HL-60/S4 (cell line): ENCODE data around the gene FOXN3.

ENCODE experiments used
- in situ Hi-C: fragments of 300-500 bp; cut with MboI; formaldehyde crosslinking; loops from 2 replicates; pipeline ENCODE4 v1.14.3; 2022; ENCODE audit warnings: low sequenced_read_pairs

FOXN3 gene

DNA sequence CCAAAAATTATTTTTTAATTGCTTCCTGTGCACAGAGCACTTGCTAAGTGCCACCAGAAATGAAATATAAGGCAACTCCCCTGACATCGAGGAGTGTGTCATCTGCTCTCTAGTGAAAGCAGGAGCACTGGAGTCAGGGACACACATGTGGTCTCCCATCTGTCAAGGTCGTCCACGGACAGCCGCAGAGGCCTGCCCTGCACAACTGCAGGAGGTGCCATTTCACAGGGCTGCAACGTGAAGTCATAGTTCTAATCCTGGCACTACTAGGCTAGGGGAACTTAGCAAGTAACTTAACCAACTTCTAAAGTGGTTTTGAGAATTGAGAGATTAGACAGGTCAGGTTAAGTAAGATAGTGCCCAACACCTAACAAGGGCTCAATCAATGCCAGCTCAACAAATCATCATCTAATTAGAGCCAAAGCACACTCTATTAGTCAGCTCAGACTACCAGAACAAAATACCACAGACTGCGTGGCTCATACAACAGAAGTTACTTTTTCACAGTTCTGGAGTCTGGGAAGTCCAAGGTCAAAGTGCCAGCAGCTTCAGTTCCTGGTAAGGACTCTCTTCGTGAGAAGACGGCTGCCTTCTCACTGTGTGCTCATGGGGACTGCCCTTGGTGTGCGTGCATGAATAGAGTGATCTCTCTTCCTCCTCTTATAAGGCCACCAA, 30.7 kb downstream of the FOXN3 start:
- in situ Hi-C loops, result no loop called here

DNA sequence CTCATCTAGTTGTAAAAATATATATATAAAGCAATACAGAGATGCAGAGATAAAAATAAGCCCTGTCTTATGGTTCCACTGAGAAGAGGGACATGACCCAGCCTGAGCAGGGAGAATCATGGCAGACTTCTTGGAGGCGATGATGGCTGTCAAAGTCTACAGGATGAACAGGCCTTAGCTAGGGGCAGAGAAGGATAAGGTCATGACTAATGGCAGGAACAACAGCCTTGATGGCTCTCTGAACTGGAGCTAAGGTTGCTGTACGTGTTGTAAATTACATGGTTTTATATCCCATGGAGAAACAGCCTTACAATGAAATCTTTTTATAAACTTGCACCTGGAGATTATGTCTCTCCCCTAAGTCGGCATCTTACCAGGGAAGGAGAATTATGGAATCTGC, 32.4 kb downstream of the FOXN3 start:
- in situ Hi-C loops, result no loop called here

- in situ Hi-C loops, result no loop called here
These were observed 33.0 kb downstream of the FOXN3 start for GRCh38 chr14:89384023-89384422.

- in situ Hi-C loops, result no loop called here
These were observed 33.9 kb downstream of the FOXN3 start for GRCh38 chr14:89382901-89383845.

- in situ Hi-C loops, result no loop called here
These were observed 34.5 kb downstream of the FOXN3 start for GRCh38 chr14:89382487-89382886.

DNA sequence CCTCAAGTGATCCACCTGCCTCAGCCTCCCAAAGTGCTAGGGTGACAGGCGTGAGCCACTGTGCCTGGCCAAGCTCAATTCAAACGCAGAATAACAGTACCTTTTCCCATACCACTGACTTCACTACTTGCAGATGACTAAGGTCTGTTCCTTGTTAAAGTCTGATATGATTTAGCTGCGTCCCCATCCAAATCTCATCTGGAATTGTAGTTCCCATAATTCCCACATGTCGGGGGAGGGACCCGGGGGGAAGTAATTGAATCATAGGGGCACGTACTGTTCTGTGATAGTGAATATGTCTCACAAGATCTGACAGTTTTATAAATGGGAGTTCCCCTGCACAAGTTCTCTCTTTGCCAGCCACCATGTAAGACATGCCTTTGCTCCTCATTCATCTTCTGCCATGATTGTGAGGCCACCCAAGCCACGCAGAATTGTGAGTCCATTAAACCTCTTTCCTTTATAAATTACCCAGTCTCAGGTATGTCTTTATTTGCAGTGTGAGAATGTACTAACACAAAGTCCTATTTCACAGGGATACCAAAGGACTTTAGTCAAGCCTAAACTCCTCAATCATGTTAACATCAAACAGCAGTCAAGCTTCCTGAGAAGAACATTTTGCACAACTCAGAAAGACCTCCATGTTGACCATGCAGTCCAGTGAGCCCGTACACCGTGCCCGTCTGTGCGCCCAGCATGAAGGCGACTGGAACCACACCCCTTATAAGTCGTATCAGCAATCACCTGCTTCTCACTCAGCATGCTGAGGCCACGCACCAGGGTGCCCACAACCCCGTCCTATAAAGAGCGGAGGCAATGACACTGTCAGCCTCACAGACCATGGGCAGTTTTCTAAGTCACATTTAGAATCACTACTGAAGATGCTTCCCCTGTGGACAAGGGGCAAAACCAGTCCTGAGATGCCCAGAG, 36.9 kb downstream of the FOXN3 start:
- in situ Hi-C loops, result no loop called here

- in situ Hi-C loops, result no loop called here
These were observed 38.0 kb downstream of the FOXN3 start for GRCh38 chr14:89379006-89379405.

GRCh38 chr14:89378119-89378518, 38.9 kb downstream of the FOXN3 start:
- in situ Hi-C loops, result no loop called here

DNA sequence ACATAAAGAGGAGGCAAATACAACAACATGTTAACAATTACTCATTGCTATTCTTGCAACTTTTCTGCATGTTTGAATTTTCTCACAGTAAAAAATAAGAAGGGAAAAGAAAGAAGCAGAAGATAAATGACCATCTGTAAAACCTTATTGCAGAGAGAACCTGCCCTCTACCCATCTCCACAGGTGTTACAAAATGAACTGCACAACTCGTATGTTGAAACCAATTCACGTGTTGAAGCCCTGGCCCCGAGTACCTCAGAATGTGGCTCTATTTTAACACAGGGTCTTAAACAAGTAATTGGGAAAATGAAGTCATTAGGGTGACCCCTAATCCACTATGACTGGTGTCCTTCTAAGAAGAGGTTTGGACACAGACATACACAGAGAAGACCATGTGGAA, 39.5 kb downstream of the FOXN3 start:
- in situ Hi-C loops, result no loop called here

- in situ Hi-C loops, result no loop called here
These were observed 42.1 kb downstream of the FOXN3 start for GRCh38 chr14:89374908-89375307.

DNA sequence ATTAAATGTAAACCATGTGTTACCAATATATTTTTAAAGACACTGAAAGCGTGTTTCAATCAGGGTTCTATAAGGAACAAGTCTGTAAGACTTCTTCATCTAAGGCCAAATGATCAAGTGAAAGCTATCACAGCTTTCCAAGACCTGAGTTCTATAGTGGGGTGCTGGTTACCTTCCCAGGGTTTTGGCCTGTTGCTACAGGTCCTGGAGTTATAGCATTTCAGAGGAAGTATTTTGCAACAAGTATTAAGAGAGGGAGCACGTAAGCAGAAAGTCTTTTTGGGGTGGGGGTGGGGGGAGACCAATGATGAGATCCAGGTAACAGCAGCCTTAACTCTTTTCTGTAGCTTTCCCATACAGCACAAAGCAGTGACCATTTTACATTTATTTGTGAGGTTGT, 43.8 kb downstream of the FOXN3 start:
- in situ Hi-C loops, result no loop called here

DNA sequence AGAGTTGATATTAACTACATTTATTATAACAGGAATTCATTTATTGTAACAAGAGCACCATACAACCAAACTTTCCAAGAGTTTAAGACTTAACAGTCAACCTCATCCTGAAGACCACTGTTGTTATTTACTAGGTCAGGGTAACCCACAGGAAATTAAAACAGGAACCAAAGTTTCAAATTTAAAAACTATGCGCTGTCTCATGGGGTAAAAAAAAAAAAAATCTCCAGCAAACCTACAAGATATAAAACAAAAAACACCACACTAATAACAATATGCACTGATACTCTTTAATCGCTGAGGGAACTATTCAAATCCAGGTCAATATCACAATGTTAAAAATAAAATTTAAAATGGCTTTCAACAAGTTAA, 44.5 kb downstream of the FOXN3 start:
- in situ Hi-C loops, result no loop called here

DNA sequence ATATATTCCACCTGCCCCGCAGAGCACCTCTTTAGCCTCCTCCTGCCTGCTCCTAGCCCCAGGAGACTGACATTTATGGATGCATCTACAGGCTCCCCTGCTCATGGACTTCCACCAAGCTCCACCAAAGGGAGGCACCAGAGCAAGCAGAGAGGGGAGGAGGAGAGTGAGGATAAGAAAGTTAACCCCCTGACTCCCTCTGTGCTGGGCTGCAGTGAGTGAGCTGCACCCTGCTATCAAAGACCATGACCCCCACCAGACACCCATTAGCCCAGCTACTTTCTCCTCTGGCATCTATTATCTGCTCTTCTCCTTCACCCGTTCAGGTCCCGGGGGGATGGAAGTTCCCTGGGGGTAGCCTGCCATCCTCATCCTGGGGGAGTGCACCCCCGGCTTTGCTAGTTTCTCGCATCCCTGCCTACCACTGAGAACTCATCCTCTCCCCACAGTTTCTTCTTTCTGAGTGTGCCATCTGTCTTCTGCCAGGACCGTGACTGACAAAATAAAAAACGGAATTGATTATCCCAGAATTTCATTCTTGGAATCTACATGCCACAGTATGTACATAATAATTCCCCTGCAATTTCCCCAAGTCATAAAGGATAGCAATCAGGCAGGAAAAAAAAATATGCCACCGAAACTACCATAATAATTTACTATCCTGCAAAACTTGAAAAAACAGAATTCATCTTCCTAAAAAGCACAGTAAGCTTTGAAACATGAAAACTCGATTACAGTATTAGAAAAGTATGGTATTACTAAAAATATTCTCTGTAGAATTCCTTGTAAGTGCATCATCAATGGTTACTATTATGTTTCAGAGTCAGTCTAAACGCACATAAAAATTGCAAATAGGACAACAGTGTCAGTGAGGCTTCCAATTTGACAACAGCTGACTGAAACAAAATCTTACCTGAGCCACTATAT, 45.2 kb downstream of the FOXN3 start:
- in situ Hi-C loops, result no loop called here

DNA sequence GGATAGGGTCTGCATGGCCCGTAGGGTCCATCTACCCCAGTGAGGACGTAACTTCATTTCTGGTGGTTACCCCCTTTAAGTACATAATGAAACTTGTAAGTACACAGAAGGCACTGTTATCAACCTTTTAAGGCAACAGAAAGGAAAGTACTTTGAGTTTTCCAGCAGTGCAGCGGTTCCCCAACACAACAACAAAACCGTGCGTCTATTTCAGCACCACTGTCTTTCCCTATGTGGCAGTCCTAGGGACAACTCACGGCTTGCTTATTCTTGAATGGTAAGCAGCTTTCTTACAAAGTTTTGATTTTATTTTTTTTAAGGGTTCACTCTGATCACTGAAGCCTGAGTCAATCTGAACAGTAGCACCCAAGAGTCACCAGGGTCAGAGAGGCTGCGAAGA, 46.3 kb downstream of the FOXN3 start:
- in situ Hi-C loops, result no loop called here

DNA sequence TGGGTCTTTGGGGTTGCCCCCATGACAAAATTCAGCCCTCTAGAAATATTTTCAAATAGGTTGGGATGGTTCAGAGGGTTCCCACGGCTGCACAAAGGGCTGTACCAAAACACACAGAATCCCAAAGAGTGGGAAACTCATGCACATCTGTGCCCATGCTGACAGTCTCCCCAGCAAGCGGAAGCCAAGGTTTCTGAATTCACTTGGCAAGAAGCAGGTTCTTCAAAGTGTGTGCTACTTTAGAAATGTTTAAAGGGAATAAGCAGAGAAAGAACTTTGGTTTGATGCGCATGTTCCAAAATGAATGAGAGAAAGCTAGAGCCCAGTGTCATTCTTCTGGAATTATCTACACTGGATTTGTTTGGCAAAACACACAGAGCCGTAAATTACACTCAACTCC, 46.7 kb downstream of the FOXN3 start:
- in situ Hi-C loops, result no loop called here

DNA sequence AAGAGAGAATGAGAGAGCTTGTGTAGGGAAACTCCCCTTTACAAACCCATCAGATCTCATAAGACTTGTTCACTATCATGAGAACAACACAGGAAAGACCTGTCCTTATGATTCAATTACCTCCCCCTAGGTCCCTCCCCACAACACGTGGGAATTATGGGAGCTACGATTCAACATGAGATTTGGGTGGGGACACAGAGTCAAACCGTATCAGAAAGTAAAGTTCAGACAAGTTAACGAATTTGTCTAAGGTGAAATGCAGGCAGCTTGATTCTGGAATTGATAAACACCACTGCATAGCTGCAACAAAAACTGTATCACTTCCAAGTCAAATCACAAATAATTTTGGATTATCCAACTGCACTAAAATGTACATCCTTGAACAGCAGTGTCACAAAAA, 47.4 kb downstream of the FOXN3 start:
- in situ Hi-C loops, result no loop called here

- in situ Hi-C loops, result no loop called here
These were observed 48.2 kb downstream of the FOXN3 start for GRCh38 chr14:89368490-89369477.

- in situ Hi-C loops, result no loop called here
These were observed 49.3 kb downstream of the FOXN3 start for GRCh38 chr14:89367779-89368120.
